ENCODE results near the gene ATAD1. TPM values are rescaled to one million over a fixed set of nuclear protein-coding genes. Genes with fewer than 3 reads are reported as not detected.

ATAD1 gene
- total and polyA plus RNA-seq, 9 of the 15 experiments (the other 6 are each of a cell fraction or from before 2014, with no cell fraction given), result 11.3 to 33.8 (median 27.3) TPM

DNA sequence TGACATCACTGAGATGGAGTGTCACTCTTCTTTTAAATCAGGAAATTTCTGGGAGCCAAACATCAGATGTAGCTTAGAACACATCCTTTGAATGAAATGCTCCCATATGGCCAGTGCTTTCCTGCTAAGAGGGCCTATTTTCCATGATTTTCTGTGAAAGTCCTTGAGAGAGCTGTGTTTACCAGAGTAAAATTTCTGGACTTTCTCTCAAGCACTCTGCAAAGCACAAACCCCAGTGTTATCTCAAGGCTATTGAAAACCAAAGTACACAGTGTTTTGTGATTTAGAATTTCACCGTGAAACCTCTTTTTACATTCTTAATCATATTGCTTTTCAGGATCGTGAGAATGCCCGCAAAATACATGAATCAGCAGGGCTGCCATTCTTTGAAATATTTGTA is 104.3 kb downstream of the ATAD1 start:
- Histone ChIP-seq H4K20me1 (replicated peaks; ENCODE audit: control insufficient read depth, insufficient read depth, low read length) (no peaks in the 10 kb centered on the region), H3K9ac (ENCODE audit: insufficient read depth in 1 of 2, low read depth in 2 of 2, low read length in 2 of 2) (no peak overlapping the region), H3K9me3 (replicated peaks; ENCODE audit: control insufficient read depth, insufficient read depth, low read depth, low read length) (no peaks in the 10 kb centered on the region), H3K4me3 (no peak overlapping the region), H2AFZ (ENCODE audit: low read depth, low read length) (no peak overlapping the region), H3K9me1 (ENCODE audit: control insufficient read depth, insufficient read depth, low read length) (no peaks in the 10 kb centered on the region), H3K79me2 (ENCODE audit: control insufficient read depth, insufficient read depth, low read length) (no peaks in the 10 kb centered on the region), H3K4me2 (ENCODE audit: insufficient read depth, low read length) (no peak overlapping the region), H3K36me3 (ENCODE audit: control insufficient read depth, insufficient read depth, low read length) (no peaks in the 10 kb centered on the region), H3K4me1 (replicated peaks in 1 of 2; ENCODE audit: control insufficient read depth in 2 of 2, insufficient read depth in 2 of 2, low read length in 2 of 2) (no peaks in the 10 kb centered on the region; a peak in 1 of 5 replicates), H3K27ac (ENCODE audit: extremely low read depth, low read depth, low read length) (no peak overlapping the region), H3K27me3 (ENCODE audit: control insufficient read depth in 2 of 2, insufficient read depth in 2 of 2, low read length in 2 of 2) (peaks cover 8 to 9% of the 10 kb centered on the region in 2 experiments; a peak in 4 of 5 replicates)
- BruUV-seq (replicated peaks), result no TSS peak
- in situ Hi-C loops (cut with MboI) (no loop called here), intact Hi-C loops (cut with micrococcal nuclease) (no loop called here)
- POLR2A ChIA-PET, result no interaction called here
- DNase-seq (ENCODE audit: extremely low read depth in 1 of 4, low spot score in 3 of 4) (no peak), FAIRE-seq (no peak), ATAC-seq (no peak)
- WGBS (ENCODE audit: insufficient coverage, low coverage, missing lambda C conversion rate), result 0% methylated on average over 3 of the region's 3 CpGs
- CTCF ChIA-PET (ENCODE audit: low intra/inter-chr PET ratio), result no interaction called here
- TF ChIP-seq, protein P1, sequence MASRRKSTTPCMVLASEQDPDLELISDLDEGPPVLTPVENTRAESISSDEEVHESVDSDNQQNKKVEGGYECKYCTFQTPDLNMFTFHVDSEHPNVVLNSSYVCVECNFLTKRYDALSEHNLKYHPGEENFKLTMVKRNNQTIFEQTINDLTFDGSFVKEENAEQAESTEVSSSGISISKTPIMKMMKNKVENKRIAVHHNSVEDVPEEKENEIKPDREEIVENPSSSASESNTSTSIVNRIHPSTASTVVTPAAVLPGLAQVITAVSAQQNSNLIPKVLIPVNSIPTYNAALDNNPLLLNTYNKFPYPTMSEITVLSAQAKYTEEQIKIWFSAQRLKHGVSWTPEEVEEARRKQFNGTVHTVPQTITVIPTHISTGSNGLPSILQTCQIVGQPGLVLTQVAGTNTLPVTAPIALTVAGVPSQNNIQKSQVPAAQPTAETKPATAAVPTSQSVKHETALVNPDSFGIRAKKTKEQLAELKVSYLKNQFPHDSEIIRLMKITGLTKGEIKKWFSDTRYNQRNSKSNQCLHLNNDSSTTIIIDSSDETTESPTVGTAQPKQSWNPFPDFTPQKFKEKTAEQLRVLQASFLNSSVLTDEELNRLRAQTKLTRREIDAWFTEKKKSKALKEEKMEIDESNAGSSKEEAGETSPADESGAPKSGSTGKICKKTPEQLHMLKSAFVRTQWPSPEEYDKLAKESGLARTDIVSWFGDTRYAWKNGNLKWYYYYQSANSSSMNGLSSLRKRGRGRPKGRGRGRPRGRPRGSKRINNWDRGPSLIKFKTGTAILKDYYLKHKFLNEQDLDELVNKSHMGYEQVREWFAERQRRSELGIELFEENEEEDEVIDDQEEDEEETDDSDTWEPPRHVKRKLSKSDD (conservative IDR thresholded peaks at IDR 0.05; ENCODE audit: low read length), result no peak
- TF ChIP-seq, protein P2, sequence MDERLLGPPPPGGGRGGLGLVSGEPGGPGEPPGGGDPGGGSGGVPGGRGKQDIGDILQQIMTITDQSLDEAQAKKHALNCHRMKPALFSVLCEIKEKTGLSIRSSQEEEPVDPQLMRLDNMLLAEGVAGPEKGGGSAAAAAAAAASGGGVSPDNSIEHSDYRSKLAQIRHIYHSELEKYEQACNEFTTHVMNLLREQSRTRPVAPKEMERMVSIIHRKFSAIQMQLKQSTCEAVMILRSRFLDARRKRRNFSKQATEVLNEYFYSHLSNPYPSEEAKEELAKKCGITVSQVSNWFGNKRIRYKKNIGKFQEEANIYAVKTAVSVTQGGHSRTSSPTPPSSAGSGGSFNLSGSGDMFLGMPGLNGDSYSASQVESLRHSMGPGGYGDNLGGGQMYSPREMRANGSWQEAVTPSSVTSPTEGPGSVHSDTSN (CRISPR knock-in tag; IDR thresholded peaks at IDR 0.05; ENCODE audit: low read depth), result no peak
- TF ChIP-seq, protein P2 (tag; conservative IDR thresholded peaks at IDR 0.05; ENCODE audit: low read depth), result no peak
- TF ChIP-seq, protein P3, sequence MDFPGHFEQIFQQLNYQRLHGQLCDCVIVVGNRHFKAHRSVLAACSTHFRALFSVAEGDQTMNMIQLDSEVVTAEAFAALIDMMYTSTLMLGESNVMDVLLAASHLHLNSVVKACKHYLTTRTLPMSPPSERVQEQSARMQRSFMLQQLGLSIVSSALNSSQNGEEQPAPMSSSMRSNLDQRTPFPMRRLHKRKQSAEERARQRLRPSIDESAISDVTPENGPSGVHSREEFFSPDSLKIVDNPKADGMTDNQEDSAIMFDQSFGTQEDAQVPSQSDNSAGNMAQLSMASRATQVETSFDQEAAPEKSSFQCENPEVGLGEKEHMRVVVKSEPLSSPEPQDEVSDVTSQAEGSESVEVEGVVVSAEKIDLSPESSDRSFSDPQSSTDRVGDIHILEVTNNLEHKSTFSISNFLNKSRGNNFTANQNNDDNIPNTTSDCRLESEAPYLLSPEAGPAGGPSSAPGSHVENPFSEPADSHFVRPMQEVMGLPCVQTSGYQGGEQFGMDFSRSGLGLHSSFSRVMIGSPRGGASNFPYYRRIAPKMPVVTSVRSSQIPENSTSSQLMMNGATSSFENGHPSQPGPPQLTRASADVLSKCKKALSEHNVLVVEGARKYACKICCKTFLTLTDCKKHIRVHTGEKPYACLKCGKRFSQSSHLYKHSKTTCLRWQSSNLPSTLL (IDR thresholded peaks at IDR 0.05), result no peak
- TF ChIP-seq, protein P4, sequence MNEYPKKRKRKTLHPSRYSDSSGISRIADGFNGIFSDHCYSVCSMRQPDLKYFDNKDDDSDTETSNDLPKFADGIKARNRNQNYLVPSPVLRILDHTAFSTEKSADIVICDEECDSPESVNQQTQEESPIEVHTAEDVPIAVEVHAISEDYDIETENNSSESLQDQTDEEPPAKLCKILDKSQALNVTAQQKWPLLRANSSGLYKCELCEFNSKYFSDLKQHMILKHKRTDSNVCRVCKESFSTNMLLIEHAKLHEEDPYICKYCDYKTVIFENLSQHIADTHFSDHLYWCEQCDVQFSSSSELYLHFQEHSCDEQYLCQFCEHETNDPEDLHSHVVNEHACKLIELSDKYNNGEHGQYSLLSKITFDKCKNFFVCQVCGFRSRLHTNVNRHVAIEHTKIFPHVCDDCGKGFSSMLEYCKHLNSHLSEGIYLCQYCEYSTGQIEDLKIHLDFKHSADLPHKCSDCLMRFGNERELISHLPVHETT (CRISPR knock-in tag; conservative IDR thresholded peaks at IDR 0.05 in 1 of 2, IDR thresholded peaks at IDR 0.05 in 1 of 2), result no peak
- no peak for TF ChIP-seq FOXJ2 (tag; IDR thresholded peaks at IDR 0.05)
- no peak for TF ChIP-seq L3MBTL2 (IDR thresholded peaks at IDR 0.05)
- no peak for TF ChIP-seq PHTF2 (CRISPR knock-in tag; IDR thresholded peaks at IDR 0.05)
- no peak for TF ChIP-seq FOXK2 (conservative IDR thresholded peaks at IDR 0.05 in 1 of 2, IDR thresholded peaks at IDR 0.05 in 1 of 2; ENCODE audit: low read depth in 2 of 2)
- no peak for TF ChIP-seq NFE2 (IDR thresholded peaks at IDR 0.05; ENCODE audit: low read depth)
- TF ChIP-seq ZNF444 (CRISPR knock-in tag; IDR thresholded peaks at IDR 0.05), result no peak
